Measurements from ENCODE around the gene ESPNL.

ESPNL gene

DNA sequence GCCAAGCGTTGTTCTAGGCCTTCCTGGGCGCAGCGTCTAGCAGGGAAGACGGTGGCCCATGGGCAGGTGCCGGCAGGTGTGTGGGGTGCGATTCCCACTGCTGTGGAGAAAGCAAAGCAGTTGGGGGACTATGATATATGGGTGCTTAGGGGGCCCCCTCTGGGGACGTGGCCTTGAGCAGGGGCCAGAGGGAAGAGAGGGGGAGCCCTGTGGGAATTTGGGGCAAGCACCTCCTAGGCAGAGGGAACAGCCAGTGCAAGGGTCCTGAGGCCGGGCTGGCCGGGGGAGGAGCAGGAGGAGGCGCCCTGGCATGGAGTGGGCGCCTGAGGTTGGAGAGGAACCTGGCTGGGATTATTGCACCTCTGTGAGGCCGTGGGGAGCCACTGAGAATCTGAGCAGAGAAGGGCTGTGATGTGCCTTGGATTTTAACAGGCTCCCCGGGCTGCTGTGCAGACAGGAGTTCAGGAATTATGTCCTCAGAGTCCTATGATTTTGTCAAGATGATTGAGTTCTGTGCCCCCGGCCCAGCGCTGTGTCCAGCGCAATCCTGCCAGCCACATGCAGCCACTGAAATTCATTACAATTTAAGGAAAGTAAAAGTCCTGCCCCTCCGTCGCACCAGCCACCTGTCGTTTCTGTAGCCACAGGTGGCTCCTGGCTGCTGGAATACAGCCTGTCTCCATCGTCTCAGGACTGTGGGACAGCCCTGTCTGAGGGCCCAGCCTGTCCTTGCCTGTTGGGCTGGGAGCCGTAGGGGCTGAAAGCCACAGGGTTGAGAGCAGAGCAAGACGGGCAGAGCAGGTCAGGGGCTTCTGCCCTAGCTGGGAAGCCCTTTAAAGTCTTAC is 29.2 kb downstream of the ESPNL start:
- no peak for DNase-seq (ENCODE audit: low spot score)

DNA sequence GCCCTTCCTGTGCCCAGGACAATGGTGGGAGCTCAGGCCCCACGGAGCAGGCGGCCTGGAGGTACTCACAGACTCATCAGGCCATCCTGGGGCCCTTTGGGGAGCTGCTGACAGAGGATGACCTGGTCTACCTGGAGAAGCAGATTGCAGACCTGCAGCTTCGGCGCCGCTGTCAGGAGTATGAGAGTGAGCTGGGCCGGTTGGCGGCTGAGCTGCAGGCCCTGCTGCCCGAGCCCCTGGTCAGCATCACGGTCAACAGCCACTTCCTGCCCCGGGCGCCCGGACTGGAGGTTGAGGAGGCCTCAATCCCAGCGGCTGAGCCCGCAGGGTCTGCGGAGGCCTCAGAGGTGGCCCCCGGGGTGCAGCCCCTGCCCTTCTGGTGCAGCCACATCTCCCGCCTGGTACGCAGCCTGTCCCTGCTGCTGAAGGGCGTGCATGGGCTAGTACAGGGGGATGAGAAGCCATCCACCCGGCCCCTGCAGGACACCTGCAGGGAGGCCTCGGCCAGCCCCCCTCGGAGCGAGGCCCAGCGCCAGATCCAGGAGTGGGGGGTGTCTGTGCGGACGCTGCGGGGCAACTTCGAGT is 30.1 kb downstream of the ESPNL start:
- no peak for DNase-seq (ENCODE audit: low spot score)

GRCh38 chr2:238130696-238131628 is 30.8 kb downstream of the ESPNL start:
- no peak for DNase-seq (ENCODE audit: low spot score)

DNA sequence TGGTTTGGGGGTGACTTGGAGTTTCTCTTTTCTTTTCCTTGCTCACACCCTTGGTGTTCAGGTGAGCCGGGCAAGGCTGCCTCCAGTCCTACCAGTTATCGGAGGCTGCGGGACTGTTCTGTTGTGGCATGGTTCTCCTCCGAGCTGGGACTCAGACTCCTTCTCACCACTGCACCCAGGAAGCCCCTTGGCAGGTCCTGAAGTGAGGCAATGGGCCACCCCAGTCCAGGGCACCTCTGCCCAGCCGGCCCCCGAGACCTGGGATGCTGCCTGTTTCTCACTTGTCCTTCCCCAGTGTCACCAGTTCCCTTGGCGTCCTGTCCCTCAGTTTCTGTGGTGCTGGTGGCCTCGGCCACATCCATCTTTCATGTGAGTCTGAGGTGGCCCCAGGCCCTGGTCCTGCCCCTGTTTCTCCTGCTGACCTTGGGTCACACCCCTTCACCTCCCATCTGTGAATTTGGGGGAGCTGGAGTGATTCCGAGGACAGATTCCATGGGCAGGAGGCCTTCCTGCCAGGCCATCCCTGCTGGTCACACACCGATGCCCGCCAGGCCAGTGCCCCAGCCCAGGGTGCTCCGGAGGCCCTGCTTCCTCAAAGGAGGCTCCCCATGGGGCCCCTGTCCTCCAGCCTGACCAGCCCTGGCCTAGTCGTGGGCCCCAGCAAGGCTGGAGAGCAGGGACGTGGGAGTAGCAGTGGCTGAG is 31.8 kb downstream of the ESPNL start:
- DNase-seq (ENCODE audit: low spot score), result no peak

DNA sequence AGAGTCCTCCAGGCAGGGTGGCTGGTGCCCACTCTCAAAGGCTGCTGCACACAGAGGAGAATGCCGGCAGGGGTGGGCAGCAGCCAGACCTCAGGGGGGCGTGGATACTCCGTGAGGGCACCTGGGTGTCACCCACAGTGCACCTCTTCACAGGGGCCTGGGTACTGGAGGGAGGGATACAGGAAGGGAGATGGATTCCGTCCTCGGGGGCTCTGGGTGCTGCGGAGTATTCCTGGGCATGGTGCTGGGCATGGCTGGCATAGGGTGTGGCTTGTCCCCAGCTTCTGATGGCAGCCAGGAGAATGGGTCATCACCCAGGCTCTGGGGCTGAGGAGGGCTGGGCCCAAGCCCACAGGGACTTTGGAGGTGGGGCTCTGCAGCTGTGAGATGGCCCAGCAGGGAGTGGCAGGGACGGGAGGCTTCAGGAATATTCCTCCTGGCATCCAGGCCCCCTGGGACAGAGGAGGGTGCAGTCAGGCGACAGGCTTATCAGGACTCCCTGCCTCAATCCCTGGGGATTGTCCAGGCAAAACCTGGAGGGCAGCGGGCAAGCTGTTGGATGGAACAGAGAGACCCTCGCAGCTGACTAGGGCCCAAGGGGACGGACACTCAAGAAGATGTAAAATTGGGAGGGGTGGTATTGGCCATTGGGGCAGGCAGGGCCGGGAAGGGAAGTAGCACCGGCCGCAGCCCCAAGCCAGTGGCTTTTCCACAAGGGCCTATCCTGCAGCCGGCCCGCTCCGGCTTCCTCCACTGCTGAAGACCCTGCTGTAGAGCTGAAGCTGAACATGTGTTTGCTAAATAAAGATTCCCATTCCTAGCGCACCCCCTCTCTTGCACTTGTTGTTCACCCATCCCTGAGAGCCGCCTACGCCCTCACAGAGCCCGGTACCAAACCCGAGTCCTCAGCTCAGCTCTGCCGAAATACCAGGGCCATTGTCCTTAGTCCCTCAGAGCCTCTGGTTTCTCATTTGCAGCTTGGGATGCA is 32.6 kb downstream of the ESPNL start:
- DNase-seq (ENCODE audit: low spot score), result no peak

DNA sequence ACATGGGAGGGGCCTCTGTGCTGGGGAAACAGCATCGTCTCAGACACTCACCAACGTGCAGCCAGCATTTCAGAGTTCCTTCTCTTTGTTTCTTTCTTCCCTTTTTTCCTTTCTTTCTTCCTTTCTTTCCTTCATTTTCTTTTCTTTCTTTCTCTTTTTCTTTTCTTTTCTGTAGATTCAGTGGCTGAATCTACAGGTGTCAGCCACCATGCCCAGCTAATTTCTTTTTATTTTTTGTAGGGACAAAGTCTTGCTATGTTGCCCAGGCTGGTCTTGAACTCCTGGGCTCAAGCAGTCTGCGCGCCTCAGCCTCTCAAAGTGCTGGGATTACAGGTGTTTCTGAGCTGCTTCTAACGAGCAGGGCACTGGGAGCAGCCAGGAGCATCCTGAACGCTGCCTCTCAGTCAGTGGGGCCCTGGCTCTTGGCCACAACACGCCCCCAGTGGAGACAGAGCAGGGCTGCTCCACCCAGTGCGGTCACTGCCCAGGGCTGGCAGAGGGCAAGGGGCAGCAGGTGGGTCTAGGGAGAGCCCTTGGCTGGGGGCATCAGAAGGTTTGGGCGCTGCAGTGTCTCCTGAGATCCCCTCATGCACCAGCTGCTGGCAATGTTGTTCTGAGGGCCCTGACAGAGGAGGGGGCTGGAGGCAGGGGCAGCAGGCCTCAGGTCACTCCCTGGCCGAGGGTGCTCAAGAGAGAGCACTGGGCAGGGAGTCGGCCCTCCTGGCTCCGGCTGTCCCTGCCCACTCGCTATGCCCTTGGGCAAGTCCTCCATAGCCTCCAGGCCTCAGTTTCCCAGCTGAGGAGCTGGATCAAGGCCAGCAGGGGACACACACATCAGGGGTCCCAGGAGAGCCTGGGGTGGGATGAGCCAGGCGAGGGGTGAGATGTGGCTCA is 33.6 kb downstream of the ESPNL start:
- no peak for DNase-seq (ENCODE audit: low spot score)

DNA sequence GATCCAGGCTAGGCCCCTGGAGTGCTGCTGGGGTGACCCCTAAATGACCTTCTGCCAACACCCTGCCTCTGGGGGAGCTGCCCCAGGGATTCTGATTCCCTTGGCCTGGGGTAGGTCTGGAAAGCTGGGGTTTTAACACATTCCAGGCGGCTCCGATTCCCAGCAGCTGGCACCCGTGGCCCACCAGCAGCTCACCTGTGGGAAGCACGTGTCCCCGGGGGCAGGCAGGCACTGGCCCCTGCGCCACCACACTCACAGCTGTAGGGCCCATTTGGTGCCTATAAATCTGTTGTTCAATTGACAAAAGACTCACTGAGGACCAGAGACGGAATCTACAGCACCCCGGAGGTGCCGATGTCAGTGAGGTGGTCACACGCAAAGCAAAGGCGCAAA is 34.2 kb downstream of the ESPNL start:
- no peak for DNase-seq (ENCODE audit: low spot score)

DNA sequence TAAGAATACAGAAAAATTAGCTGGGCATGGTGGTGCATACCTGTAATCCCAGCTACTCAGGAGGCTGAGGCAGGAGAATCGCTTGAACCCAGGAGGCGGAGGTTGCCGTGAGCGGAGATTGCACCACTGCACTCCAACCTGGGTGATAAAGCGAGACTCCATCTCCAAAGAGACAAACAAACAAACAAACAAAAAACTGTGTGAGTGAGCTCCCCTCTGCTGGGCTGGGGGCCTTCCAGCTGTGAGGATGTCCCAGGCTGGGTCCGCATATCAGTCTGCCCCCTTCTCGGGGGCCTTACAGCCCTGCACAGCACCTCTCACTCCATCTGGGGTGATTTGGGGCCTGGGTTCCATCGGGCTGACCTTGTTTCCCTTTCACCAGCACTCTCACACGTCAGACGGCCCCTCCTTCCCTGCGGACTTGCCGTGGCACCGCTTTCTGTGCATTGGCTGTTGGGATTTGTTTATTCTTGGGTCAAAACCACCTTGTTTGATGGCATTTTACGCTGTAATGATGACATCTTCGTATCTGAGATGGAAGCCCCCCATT is 35.5 kb downstream of the ESPNL start:
- DNase-seq (ENCODE audit: low spot score), result no peak

DNA sequence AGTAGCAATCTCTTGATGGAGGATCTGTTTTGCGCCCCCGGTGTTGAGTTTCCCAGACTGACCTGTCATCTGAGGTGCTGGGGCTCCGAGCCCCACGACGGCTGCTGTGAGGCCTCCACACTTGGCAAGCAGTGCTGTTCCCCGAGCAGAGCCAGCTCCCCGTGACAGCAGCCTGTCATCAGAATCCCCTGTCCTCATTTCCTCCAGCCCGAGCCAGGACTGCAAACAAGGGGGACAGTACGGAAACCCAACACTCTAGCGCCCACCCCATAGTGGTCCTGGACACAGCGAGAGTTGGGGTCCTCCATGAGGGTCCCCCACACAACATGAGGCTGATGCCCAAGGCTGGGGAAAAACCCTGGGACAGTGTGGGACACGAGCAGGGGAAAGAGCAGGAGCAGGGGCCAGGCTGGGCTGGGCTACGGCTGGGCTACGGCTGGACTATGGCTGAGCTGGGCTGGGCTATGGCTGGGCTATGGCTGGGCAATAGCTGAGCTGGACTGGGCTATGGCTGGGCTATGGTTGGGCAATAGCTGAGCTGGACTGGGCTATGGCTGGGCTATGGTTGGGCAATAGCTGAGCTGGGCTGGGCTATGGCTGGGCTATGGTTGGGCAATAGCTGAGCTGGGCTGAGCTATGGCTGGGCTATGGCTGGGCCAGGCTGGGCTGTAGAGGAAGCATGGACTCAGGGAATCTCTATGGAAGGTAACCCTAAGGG is 36.8 kb downstream of the ESPNL start:
- DNase-seq (ENCODE audit: low spot score), result peak; percentile 36

- no peak for DNase-seq (ENCODE audit: low spot score)
Observed at GRCh38 chr2:238137885-238138284, 37.7 kb downstream of the ESPNL start.

- DNase-seq (ENCODE audit: low spot score), result no peak
Observed at GRCh38 chr2:238138331-238139195, 38.4 kb downstream of the ESPNL start, which contains the start of gene KLHL30. KLHL30 (plus strand) TSS chr2:238138668; CDS start chr2:238140755, 2,087 bp downstream.

DNA sequence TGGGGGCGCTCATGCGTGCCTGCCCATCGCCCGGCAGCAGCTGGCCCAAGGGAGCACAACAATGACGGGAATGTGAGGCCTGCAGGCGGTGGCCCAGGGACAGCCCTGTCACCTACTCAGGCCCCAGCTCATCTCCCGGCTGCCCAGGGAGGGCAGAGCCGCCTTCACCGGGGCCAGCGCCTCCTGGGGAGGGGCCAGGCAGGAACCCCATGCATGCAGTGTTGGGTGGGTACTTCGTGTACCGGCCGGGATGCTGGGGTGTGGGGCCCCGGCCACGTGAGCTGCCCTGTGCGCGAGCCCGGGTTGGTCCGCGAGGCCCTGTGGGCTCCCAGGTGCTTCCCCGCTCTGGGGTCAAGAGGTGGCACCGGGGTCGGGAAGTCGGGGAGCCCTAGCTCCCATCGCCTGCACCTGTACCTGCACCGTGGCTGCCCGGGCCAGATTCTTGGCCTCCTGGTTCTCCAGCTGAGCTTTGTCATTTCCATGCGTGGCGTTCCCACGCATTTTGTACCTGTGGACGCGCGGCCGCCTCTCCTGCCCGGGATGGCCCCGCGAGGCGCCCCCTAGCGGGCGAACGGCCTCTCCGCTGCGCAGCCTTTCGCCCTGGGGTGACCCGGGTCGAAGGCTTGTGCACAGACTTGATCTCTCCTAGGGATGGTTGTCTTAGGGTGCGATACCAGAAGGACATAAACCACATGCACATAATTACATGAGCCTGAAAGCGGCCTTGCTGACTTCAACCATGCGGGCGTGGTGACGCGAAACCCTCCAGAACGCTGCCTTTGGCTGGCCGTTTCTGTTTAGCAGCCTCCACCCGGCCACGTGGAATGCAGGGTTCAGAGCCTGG is 39.3 kb downstream of the ESPNL start:
- DNase-seq (ENCODE audit: low spot score), result no peak

- DNase-seq (ENCODE audit: low spot score), result no peak
Observed at GRCh38 chr2:238140040-238140439, 39.9 kb downstream of the ESPNL start.

DNA sequence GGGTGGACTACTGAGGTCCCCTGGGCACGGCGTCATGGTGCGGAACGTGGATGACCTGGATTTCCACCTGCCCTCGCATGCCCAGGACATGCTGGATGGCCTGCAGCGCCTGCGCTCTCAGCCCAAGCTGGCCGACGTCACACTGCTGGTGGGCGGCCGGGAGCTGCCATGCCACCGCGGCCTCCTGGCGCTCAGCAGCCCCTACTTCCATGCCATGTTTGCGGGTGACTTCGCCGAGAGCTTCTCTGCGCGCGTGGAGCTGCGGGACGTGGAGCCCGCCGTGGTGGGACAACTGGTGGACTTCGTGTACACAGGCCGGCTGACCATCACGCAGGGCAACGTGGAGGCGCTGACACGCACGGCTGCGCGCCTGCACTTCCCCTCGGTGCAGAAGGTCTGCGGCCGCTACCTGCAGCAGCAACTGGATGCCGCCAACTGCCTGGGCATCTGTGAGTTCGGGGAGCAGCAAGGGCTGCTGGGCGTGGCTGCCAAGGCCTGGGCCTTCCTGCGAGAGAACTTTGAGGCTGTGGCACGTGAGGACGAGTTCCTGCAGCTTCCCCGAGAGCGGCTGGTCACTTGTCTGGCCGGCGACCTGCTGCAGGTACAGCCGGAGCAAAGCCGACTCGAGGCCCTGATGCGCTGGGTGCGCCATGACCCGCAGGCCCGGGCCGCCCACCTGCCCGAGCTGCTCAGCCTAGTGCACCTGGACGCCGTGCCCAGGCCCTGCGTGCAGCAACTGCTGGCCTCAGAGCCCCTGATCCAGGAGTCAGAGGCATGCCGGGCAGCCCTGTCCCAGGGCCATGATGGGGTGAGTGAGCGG is 40.8 kb downstream of the ESPNL start:
- no peak for DNase-seq (ENCODE audit: low spot score)

- no peak for DNase-seq (ENCODE audit: low spot score)
Observed at GRCh38 chr2:238141541-238142318, 41.6 kb downstream of the ESPNL start.

All from AG08395 (cell line).